WTC11 (cell line): Measurements from ENCODE around the gene SOS2.

Experiments used
- CREB1 ChIP-seq: sonication (generic); formaldehyde crosslinking; IDR thresholded peaks from 2 replicates; pipeline ENCODE4 v1.8.0; 2023; ENCODE audit warnings: mild to moderate bottlenecking, missing genetic modification reagents
- TCF7 ChIP-seq: sonication (generic); formaldehyde crosslinking; IDR thresholded peaks from 2 replicates; pipeline ENCODE4 v1.8.0; 2022; ENCODE audit warnings: mild to moderate bottlenecking, low read depth, missing genetic modification reagents, moderate library complexity
- TF ChIP-seq, protein P1 (sequence below): fragments of 200-600 bp; IDR thresholded peaks from 2 replicates; pipeline ENCODE4 v1.8.0; 2022; ENCODE audit warnings: antibody characterized with exemption
- TF ChIP-seq, protein P2 (sequence below): sonication (generic); formaldehyde crosslinking; IDR thresholded peaks from 2 replicates; pipeline ENCODE4 v1.8.1; 2023; ENCODE audit warnings: mild to moderate bottlenecking, moderate library complexity, missing genetic modification reagents

DNA sequence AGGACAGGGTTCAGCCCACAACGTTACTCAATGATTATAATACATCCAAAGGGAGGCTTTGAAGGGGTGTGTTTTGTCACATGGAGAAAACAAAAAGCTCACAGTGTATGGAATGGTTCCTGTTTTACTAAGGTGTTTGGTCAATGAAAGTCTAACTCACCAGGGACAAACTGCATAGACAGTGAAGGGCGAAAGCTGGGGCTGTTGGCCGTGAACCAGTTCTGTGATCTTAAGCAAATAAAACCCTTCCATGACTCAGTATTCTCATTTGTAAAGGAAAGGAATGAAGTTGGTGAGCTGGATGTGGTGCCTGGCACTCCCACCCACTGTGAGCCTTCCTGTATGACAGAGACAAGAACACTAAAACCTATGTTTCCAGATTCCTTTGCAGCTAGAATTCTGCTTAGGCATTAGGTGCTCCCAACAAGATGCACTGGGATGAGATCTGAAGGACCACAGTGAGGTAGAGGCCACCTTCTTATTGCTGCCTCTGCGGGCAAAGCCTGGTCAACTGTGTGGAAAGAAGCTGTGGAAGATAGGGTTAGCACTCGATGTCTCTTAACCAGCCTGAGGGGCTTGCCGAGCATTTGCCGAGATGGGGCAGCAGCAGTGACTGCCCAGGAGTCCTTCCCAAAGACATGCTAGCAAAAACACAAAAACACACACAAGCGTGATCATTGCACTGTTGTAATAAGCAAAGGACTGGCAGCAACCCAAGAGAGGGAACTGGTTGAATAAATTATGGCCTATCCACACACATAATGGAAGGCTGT lies 163.5 kb downstream of the SOS2 start:
- TF ChIP-seq, protein P1, sequence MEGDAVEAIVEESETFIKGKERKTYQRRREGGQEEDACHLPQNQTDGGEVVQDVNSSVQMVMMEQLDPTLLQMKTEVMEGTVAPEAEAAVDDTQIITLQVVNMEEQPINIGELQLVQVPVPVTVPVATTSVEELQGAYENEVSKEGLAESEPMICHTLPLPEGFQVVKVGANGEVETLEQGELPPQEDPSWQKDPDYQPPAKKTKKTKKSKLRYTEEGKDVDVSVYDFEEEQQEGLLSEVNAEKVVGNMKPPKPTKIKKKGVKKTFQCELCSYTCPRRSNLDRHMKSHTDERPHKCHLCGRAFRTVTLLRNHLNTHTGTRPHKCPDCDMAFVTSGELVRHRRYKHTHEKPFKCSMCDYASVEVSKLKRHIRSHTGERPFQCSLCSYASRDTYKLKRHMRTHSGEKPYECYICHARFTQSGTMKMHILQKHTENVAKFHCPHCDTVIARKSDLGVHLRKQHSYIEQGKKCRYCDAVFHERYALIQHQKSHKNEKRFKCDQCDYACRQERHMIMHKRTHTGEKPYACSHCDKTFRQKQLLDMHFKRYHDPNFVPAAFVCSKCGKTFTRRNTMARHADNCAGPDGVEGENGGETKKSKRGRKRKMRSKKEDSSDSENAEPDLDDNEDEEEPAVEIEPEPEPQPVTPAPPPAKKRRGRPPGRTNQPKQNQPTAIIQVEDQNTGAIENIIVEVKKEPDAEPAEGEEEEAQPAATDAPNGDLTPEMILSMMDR = no peak
- TF ChIP-seq TCF7 (CRISPR knock-in tag) = no peak
- no peak for TF ChIP-seq CREB1 (CRISPR knock-in tag)
- TF ChIP-seq, protein P2, sequence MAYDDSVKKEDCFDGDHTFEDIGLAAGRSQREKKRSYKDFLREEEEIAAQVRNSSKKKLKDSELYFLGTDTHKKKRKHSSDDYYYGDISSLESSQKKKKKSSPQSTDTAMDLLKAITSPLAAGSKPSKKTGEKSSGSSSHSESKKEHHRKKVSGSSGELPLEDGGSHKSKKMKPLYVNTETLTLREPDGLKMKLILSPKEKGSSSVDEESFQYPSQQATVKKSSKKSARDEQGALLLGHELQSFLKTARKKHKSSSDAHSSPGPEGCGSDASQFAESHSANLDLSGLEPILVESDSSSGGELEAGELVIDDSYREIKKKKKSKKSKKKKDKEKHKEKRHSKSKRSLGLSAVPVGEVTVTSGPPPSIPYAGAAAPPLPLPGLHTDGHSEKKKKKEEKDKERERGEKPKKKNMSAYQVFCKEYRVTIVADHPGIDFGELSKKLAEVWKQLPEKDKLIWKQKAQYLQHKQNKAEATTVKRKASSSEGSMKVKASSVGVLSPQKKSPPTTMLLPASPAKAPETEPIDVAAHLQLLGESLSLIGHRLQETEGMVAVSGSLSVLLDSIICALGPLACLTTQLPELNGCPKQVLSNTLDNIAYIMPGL (CRISPR knock-in tag) = no peak
